SK-N-SH treated with all-trans-retinoic acid at 6 μM for 48 hours (cell line): ENCODE data around the gene OFD1.

Experiments
- CREB5 ChIP-seq: fragments of 250-450 bp; sonication (Bioruptor Pico); IDR thresholded peaks from 2 replicates; pipeline ENCODE4 v1.5.1; 2020; ENCODE audit warnings: low read depth, mild to moderate bottlenecking, moderate library complexity
- RARB ChIP-seq: fragments of 250-450 bp; sonication (Bioruptor Pico); IDR thresholded peaks from 2 replicates; pipeline ENCODE4 v1.8.0; 2021; ENCODE audit warnings: mild to moderate bottlenecking, moderate library complexity

GRCh38 chrX:13700380-13700779 is 34.2 kb upstream of the OFD1 start:
- no peak for TF ChIP-seq RARB (CRISPR knock-in tag)
- TF ChIP-seq CREB5, result no peak
